Measurements from ENCODE around the gene PLCD3.

DNA sequence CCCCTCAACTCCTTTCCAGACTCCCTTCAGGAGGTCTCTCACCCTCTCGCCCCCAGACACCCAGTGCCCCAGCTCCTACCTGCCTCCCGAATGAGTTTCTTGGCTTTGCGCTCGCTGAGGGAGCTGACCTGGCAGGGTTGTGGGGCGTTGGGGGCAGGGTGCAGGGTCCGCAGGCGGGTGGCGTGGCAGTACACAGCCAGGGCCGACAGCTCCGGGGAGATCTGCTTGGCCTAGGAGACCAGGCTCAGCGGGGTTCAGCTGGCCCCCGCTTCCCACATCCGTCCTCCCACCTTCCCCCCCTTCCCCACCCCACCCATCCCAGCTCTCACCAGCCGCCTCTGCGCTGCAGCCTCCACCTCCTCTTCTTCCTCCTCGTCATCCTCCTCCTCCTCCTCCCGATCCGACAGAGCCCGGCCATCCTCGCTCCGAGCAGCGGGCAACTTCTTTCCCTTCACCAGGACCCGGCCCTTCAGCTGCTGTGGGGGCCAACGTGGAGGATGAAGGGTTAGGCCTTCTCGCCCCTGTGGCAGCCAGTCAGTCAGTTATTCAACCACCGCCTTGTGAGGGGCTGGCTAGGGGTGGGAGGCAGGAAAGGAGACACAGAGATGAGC is 17.2 kb downstream of the PLCD3 start:
- TF ChIP-seq POLR2A (IDR thresholded peaks at IDR 0.05) = no peak
- TF ChIP-seq, protein P1, sequence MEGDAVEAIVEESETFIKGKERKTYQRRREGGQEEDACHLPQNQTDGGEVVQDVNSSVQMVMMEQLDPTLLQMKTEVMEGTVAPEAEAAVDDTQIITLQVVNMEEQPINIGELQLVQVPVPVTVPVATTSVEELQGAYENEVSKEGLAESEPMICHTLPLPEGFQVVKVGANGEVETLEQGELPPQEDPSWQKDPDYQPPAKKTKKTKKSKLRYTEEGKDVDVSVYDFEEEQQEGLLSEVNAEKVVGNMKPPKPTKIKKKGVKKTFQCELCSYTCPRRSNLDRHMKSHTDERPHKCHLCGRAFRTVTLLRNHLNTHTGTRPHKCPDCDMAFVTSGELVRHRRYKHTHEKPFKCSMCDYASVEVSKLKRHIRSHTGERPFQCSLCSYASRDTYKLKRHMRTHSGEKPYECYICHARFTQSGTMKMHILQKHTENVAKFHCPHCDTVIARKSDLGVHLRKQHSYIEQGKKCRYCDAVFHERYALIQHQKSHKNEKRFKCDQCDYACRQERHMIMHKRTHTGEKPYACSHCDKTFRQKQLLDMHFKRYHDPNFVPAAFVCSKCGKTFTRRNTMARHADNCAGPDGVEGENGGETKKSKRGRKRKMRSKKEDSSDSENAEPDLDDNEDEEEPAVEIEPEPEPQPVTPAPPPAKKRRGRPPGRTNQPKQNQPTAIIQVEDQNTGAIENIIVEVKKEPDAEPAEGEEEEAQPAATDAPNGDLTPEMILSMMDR (IDR thresholded peaks at IDR 0.05 in 4 of 5, conservative IDR thresholded peaks at IDR 0.05 in 1 of 5) = no peak

Measured in gastrocnemius medialis (tissue), 4 donors.